DMS53 (cell line): ENCODE data around the gene CHIC1.
"Not testable (repeated sequence)": the region's sequence is repeated elsewhere in the genome, so short reads cannot be mapped to it uniquely, and the experiment has no call there.

Experiments used
- DNase-seq: peaks from one replicate; lab custom pipeline; 2025; lab: John Stamatoyannopoulos, UW

The CHIC1 gene

GRCh38 chrX:73562984-73563737 is at the start of gene CHIC1:
Gene CHIC1 (plus strand): TSS chrX:73563197. CDS start chrX:73563285, 88 bp downstream.
- peak; percentile 81 for DNase-seq

- not testable (repeated sequence) for DNase-seq
Measured at GRCh38 chrX:73522823-73523222, 40.2 kb upstream of the CHIC1 start.

GRCh38 chrX:73524906-73525305 is 38.1 kb upstream of the CHIC1 start:
- DNase-seq, result no peak

- no peak for DNase-seq
Measured at GRCh38 chrX:73525928-73526690, 36.9 kb upstream of the CHIC1 start.

- DNase-seq, result not testable (repeated sequence)
Measured at GRCh38 chrX:73531655-73532054, 31.3 kb upstream of the CHIC1 start.

- DNase-seq, result no peak
Measured at GRCh38 chrX:73556159-73556558, 6.8 kb upstream of the CHIC1 start.

- DNase-seq, result no peak
Measured at GRCh38 chrX:73561801-73562200, 1.2 kb upstream of the CHIC1 start.

- peak; percentile 22 for DNase-seq
Measured at GRCh38 chrX:73562458-73562857, 539 bp upstream of the CHIC1 start.

GRCh38 chrX:73563738-73564068 is 706 bp downstream of the CHIC1 start:
- peak; percentile 65 for DNase-seq

GRCh38 chrX:73577361-73577760 is 14.4 kb downstream of the CHIC1 start:
- peak; percentile 53 for DNase-seq

GRCh38 chrX:73581002-73581628 is 18.1 kb downstream of the CHIC1 start:
- no peak for DNase-seq

GRCh38 chrX:73597758-73598157 is 34.8 kb downstream of the CHIC1 start:
- DNase-seq, result not testable (repeated sequence)

- no peak for DNase-seq
Measured at GRCh38 chrX:73615022-73615421, 52.0 kb downstream of the CHIC1 start.

- DNase-seq, result not testable (repeated sequence)
Measured at GRCh38 chrX:73641669-73642068, 78.7 kb downstream of the CHIC1 start.

GRCh38 chrX:73647212-73647611 is 84.2 kb downstream of the CHIC1 start:
- DNase-seq, result no peak

- no peak for DNase-seq
Measured at GRCh38 chrX:73647632-73648322, 84.8 kb downstream of the CHIC1 start.

- not testable (repeated sequence) for DNase-seq
Measured at GRCh38 chrX:73661322-73661721, 98.3 kb downstream of the CHIC1 start.

GRCh38 chrX:73668779-73669178 is 105.8 kb downstream of the CHIC1 start:
- DNase-seq, result no peak

GRCh38 chrX:73681408-73681807 is 118.4 kb downstream of the CHIC1 start:
- no peak for DNase-seq

GRCh38 chrX:73683236-73683859 is 120.4 kb downstream of the CHIC1 start:
- DNase-seq, result no peak

GRCh38 chrX:73707014-73707413 is 144.0 kb downstream of the CHIC1 start:
- DNase-seq, result not testable (repeated sequence)

GRCh38 chrX:73728602-73729001 is 165.6 kb downstream of the CHIC1 start:
- DNase-seq, result no peak
